H7 (cell line): Measurements from ENCODE around the gene ZSWIM6. TPM values are rescaled to one million over a fixed set of nuclear protein-coding genes. Genes with fewer than 3 reads are reported as not detected.

Experiments
- DNase-seq: peaks from one replicate; pipeline ENCODE4 v3.0.0; 2012
- H3K27me3 ChIP-seq: 2 replicates; pipeline ENCODE4 v1.6.0; 2011; ENCODE audit warnings: mild to moderate bottlenecking, low read length; ENCODE audit not compliant: control insufficient read depth, insufficient read depth
- H3K36me3 ChIP-seq: replicated peaks from 2 replicates; pipeline ENCODE4 v1.5.1; 2011; ENCODE audit warnings: low read length; ENCODE audit not compliant: control insufficient read depth, insufficient read depth
- H3K4me3 ChIP-seq: 2 replicates; pipeline ENCODE4 v1.5.1; 2011; ENCODE audit warnings: low read depth, mild to moderate bottlenecking, control low read depth, low read length, moderate library complexity; ENCODE audit not compliant: insufficient read depth
- total RNA-seq: library from RNA; depleted of rRNA; stranded (reverse); fragments of >200 nt; shearing (Covaris generic); gene quantifications from 2 replicates; pipeline ENCODE4 v1.2.3, GENCODE V29; 2014

ZSWIM6 gene
- total RNA-seq, 1 experiment from 2014 or later = 9.1 TPM

- no peaks in the 10 kb centered on the region for H3K36me3 ChIP-seq
- no peaks in the 10 kb centered on the region for H3K27me3 ChIP-seq
- DNase-seq = no peak
- H3K4me3 ChIP-seq = no peak overlapping the region
Measured at GRCh38 chr5:61352612-61353156, 20.6 kb downstream of the ZSWIM6 start.

GRCh38 chr5:61353293-61353692 lies 21.2 kb downstream of the ZSWIM6 start:
- H3K4me3 ChIP-seq = no peak overlapping the region
- no peaks in the 10 kb centered on the region for H3K27me3 ChIP-seq
- no peaks in the 10 kb centered on the region for H3K36me3 ChIP-seq
- no peak for DNase-seq

- H3K36me3 ChIP-seq = no peaks in the 10 kb centered on the region
- H3K27me3 ChIP-seq = no peaks in the 10 kb centered on the region
- no peak overlapping the region for H3K4me3 ChIP-seq
- no peak for DNase-seq
Measured at GRCh38 chr5:61354199-61354598, 22.1 kb downstream of the ZSWIM6 start.

- Histone ChIP-seq H3K27me3 (no peaks in the 10 kb centered on the region), H3K36me3 (no peaks in the 10 kb centered on the region), H3K4me3 (no peak overlapping the region)
- DNase-seq = peak; percentile 13
Measured at GRCh38 chr5:61357745-61358144, 25.7 kb downstream of the ZSWIM6 start.

GRCh38 chr5:61362796-61363368 lies 30.8 kb downstream of the ZSWIM6 start:
- Histone ChIP-seq H3K27me3 (no peaks in the 10 kb centered on the region), H3K4me3 (no peak overlapping the region), H3K36me3 (no peaks in the 10 kb centered on the region)
- no peak for DNase-seq

GRCh38 chr5:61363401-61364114 lies 31.5 kb downstream of the ZSWIM6 start:
- H3K36me3 ChIP-seq = no peaks in the 10 kb centered on the region
- H3K4me3 ChIP-seq = no peak overlapping the region
- H3K27me3 ChIP-seq = no peaks in the 10 kb centered on the region
- no peak for DNase-seq

GRCh38 chr5:61366497-61367240 lies 34.6 kb downstream of the ZSWIM6 start:
- no peak for DNase-seq
- no peak overlapping the region for H3K4me3 ChIP-seq
- H3K36me3 ChIP-seq = no peaks in the 10 kb centered on the region
- no peaks in the 10 kb centered on the region for H3K27me3 ChIP-seq

GRCh38 chr5:61370506-61370905 lies 38.4 kb downstream of the ZSWIM6 start:
- H3K27me3 ChIP-seq = no peaks in the 10 kb centered on the region

GRCh38 chr5:61371474-61371873 lies 39.4 kb downstream of the ZSWIM6 start:
- DNase-seq = no peak
- H3K36me3 ChIP-seq = no peaks in the 10 kb centered on the region

More at GRCh38 chr5:61370506-61370905, 38.4 kb downstream of the ZSWIM6 start:
- no peak for DNase-seq
- no peak overlapping the region for H3K4me3 ChIP-seq
- no peaks in the 10 kb centered on the region for H3K36me3 ChIP-seq

GRCh38 chr5:61379677-61380076 lies 47.6 kb downstream of the ZSWIM6 start:
- Histone ChIP-seq H3K4me3 (no peak overlapping the region), H3K27me3 (no peaks in the 10 kb centered on the region), H3K36me3 (no peaks in the 10 kb centered on the region)
- DNase-seq = peak; percentile 34

More at GRCh38 chr5:61371474-61371873, 39.4 kb downstream of the ZSWIM6 start:
- Histone ChIP-seq H3K4me3 (no peak overlapping the region), H3K27me3 (no peaks in the 10 kb centered on the region)

- Histone ChIP-seq H3K4me3 (no peak overlapping the region), H3K36me3 (no peaks in the 10 kb centered on the region), H3K27me3 (no peaks in the 10 kb centered on the region)
- DNase-seq = no peak
Measured at GRCh38 chr5:61381968-61382367, 49.9 kb downstream of the ZSWIM6 start.

- no peaks in the 10 kb centered on the region for H3K36me3 ChIP-seq
- H3K4me3 ChIP-seq = no peak overlapping the region
- DNase-seq = no peak
- H3K27me3 ChIP-seq = no peaks in the 10 kb centered on the region
Measured at GRCh38 chr5:61385627-61386026, 53.6 kb downstream of the ZSWIM6 start.

GRCh38 chr5:61386045-61386800 lies 54.2 kb downstream of the ZSWIM6 start:
- no peak for DNase-seq
- H3K4me3 ChIP-seq = no peak overlapping the region
- no peaks in the 10 kb centered on the region for H3K36me3 ChIP-seq
- no peaks in the 10 kb centered on the region for H3K27me3 ChIP-seq

GRCh38 chr5:61389609-61390008 lies 57.6 kb downstream of the ZSWIM6 start:
- Histone ChIP-seq H3K4me3 (no peak overlapping the region), H3K27me3 (no peaks in the 10 kb centered on the region), H3K36me3 (no peaks in the 10 kb centered on the region)
- no peak for DNase-seq
